Fibroblast of skin of right biceps (primary cell): Measurements from ENCODE around the gene SPATS1.
A peak's percentile ranks its signal among the peaks of the same experiment; 100 is the strongest.

Experiments
- DNase-seq: peaks from one replicate; pipeline ENCODE4 v3.0.0-alpha.2; 2013

SPATS1 gene

DNA sequence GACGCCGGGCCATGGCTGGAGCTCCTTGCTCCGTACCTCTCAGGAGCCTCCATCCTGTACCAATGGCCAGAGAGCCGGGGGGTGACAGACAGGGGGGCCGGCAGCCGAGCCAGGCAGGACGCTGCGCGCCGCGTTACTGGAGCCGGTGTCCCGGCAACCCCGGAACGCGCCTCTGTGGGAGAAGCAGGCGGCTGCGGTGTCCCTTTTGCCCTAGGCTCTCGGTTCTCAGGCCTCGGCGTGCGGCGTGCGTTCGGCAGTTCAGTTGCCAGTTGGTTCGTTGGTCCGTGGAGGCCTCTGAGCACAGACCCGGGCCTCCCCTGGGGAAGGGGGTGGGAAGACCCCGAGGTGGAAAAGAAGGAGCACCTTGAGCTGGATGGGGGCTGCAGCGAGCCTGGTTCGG, at the start of gene SPATS1:
SPATS1 (plus strand) TSS at position 162 of the 400 bp plus-strand sequence. CDS start 446 bp downstream, outside the sequence.
- no peak for DNase-seq

- no peak for DNase-seq
Measured at GRCh38 chr6:44292661-44293365, 49.6 kb upstream of the SPATS1 start.

DNA sequence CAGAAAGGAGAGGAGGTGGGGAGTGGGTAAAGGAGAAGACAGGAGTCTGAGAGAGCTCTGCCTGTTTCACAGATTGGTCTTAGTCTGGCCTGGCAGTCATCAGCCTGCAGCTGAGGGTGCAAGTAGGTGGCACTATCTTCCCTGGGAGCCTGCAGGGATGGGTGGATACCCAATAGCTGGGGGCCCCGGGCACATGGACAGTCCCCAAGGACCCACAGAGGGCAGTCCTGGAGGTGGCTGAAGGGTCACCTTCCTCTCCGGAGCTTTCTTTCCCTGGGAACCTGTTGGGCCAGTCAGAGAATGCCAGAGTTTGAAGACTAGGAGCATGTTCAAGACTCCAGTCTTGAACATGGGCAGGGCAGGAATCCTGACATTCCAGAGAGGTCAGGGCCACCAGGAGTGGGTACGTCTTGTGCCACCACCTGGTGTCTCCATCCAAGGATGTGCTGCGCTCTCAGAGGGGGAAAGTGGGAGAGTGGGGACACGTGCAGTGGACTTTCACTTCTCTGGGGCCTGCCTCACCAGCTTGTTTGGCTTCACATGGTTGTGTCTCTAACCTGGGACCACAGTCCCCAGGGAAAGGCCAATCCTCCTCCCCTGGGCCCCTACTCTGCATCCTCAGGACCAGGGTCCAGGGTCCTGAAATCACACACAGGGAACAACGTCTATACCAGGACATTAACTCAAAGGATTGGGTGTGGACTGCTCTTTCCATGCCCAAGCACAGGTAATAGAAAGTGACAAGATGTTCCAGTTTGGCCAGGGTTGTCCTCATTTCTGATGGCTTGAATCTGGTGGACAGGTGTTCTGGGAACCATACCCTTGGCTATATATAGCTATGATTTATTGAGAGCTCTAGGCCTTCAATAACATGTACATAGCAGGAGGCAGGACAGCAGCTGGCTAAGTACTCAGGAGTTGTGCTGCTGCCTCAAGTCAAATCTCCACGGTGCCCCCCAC, 47.3 kb upstream of the SPATS1 start:
- DNase-seq: no peak

GRCh38 chr6:44297063-44298038, 45.1 kb upstream of the SPATS1 start:
- DNase-seq: peak; percentile 28

- DNase-seq: no peak
Measured at GRCh38 chr6:44298055-44298803, 44.2 kb upstream of the SPATS1 start.

- DNase-seq: no peak
Measured at GRCh38 chr6:44298864-44299263, 43.6 kb upstream of the SPATS1 start.

GRCh38 chr6:44300292-44300823, 42.1 kb upstream of the SPATS1 start:
- DNase-seq: no peak

- no peak for DNase-seq
Measured at GRCh38 chr6:44301106-44301505, 41.3 kb upstream of the SPATS1 start.

DNA sequence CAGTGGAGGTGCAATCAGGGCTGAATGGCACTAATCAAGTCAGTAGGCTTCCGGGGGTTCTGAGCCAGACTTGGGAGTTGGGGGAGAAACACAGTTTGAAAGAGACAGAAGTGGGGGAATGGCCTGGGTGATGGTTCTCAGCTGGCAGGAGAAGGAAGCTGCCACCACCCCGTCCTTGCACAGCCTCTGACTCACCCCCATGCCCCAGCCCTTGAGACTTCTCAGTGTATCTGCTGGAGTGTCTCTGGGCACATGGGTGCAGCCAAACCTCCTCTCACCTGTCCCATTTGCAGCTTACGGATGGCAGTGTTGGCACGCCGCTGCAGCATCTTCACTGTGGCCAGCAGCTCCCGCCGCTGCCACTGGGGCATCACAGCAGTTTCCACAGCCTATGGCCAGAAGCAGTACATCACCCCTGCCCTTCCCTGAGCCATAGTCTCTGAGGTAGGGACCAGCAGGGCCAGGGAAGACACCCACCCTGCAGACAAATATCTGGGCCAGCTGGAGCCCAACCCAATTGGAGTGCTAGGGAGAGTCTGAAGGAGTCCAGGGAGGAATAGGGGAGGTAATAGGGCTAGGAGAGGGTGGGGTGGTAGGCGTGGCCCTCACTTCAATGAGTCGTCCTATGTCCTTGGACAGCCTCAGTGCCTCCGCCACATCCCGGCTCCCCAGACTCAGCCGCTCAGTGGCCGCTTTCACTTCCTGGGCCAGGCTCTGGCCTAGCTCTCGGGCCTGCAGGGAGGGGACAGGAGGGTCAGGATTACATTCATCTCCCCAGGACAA, 40.5 kb upstream of the SPATS1 start:
- no peak for DNase-seq

DNA sequence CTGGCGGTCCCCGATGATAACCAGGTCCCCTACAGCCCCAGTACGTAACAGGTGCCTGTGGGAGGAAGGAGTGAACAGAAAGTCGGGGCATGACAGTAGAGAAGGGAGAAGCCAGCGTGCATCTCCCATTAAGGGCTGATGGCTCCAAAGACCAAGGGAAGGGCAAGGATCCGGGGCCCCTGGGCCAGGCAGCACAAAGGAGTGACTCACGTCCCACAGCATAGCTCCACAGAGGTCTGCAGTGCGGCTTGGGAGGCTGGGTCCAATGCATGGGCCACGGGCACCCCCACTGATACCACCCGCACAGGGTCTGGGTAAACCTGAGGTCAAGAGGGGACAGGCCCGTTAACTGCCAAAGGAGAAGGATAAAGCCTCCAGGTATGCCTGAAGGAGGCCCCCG, 39.6 kb upstream of the SPATS1 start:
- DNase-seq: no peak

GRCh38 chr6:44303842-44304241, 38.6 kb upstream of the SPATS1 start:
- no peak for DNase-seq

DNA sequence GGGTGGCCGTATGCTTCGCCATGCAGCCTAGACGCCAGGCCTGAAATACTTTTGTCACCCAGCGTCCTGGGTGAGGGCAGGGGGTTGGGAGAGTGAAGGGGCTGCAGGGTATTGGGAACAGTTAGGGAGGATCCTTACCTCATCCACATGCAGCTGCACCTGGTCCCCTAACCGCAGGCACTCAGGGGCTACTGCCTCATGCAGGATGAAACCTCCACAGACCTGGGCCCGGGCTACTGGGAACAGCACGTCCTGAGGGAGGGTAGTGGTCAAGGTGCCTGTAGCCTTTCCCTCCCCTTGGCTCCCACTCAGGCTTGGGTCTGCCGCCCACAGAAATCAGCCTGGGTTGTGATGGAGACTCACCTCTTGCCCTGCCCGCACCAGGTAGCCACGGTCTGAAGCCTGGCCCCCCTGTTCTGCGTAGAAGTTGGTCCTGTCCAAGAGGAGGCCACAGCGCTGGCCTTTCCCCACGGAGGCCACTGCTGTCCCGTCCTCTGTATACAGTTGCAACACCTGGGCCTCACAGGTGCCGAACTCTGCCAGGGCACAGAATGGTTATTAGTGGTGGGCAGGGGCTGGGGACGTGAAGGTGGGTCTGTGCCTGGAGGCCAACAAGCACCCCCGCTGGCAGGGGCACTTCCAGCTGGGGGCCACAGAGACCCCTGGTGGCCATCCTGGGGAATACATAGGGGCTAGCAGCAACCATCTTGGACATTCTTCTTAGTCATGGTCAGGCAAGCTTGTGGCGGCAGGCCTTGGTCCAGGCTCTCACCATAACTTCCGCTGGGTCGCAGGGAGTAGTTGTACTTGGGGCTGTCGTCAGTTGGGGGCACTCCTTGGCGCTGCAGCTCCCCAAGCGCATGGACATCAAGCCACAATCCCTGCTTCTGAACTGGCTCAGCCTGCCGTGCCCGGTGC, 37.9 kb upstream of the SPATS1 start:
- peak; percentile 40 for DNase-seq

DNA sequence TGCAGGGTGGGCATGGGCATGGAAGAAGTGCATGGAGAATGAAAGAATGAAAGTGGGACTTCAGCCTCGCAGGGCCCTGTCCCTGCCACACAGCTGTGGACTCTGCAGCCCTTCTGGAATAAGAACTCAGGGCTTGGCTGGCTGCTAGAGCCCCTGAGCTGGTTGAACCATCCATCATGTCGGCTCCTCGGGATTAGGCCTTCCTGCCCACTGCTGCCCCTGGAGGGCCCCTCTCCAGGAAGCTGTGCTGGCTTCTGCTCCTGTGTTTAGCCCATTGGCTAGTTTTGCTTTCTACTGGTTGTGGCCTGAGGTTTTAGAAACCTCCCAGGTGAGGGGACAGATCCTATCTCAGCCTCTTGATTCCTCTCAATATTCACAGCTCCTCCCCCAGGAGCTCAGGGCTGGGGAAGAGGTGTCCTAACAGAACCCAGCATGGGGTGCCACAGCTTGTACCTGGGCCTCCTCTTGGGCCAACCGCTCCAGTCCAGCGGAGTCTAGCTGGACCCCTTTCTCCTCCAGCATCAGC, 37.2 kb upstream of the SPATS1 start:
- DNase-seq: no peak

DNA sequence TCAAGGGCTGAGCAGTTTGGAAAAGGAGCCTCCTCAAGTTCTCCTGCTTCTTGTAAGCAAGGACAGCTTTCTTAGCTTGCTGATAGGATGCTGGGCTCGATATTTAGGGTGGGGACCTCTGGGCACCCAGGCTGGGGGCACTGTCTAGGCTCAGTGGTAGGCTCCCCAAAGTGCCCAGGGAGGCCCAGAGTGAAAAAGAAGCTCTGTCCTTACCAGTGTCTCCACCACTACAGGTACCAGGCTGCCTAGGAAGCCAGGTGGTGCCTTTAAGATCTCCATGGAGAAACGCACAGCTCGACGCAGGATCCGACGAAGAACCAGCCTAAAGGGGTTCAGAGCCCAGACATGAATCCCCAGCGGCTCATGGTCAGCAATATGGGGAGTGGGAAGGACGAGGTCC, 35.7 kb upstream of the SPATS1 start:
- no peak for DNase-seq

DNA sequence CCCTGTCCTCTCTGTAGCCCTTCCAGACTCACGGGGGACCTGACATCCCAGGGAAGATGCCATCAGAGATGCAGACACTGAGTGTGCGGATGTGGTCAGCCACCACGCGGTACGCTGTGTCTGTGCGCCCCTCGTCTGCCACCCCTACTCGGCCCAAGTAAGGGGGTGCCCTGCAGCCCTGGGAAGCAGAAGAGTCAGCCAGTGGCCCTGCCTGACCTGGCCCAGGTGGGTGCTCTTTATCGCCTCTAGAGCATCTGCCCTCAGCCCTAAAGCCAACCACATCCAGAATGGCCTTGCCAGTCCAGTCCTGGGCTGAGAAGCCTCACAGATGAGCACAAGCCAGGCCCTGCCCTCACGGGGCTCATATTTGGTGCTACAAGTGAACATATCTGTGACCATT, 35.2 kb upstream of the SPATS1 start:
- no peak for DNase-seq

DNA sequence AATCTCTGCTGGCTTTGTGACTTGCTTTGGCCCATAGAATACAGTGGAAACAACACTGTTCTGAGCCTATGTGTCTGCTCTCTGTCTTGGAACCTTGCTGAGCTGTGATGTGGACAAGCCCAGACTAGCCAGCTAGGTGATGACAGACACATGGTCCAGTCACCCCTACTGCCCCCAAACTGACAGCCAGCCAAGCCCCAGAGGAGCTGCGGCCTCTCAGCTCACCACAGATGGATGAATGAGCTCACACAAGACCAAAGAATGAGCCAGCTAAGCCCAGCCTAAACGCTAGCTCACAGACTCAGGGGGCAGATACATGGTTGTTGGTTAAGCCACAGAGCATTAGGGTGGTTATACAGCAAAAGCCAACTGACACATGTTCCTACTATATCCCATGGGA, 33.4 kb upstream of the SPATS1 start:
- peak; percentile 26 for DNase-seq

- no peak for DNase-seq
Measured at GRCh38 chr6:44309631-44310030, 32.8 kb upstream of the SPATS1 start.

DNA sequence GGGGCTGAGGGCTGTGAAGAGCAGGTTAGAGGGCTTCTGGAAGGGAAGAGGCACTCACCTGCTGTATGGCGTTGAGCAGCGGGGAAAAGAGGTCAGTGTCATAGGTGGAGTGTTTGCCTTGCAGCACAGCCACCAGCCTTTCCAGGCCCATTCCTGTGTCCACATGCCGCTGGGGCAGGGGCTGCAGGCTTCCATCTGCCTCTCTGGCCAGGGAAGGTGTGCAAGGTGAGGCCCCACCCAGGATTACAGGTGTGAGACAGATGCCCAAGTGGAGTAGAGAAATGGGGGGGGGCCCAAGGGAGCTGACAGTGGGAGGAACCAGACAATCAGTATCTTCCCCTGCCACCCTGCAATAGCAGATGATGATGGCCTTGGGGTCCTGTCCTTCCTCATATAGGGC, 32.2 kb upstream of the SPATS1 start:
- DNase-seq: no peak

DNA sequence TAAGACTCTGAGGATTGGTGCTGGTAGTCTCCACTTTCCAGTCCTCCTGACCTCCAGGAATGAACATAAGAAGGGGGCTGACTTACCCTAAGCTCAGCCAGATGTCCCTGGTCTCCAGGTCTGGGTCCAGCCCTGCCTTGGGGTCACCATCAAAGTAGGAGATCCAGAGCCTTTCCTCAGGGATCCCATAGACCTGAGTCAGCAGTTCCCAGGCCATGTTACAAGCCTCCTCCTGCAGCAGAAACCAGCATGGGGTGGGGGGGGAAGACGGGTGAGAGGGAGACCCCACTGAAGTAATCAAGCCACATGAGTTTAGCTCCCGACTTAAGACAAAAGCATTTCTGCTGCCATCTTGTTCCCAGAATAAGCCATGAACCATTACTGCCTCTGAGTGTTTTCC, 31.1 kb upstream of the SPATS1 start:
- DNase-seq: no peak

DNA sequence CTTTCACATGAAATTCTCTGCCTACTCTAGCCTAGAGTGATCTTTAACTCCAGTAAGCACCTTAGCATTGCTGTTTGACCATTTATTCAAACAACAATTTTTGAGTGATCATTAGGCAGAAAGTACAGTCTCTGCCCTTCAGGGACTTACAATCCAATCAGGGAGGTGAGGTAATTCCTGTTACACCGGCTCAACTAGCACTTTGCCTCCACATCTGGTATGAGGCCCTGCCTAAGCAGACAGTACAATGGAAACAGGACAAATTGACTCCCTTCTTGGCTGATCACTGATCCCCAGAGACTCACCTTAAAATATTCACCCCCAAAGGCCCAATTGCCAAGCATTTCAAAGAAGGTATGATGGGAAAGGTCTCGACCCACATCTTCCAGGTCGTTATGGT, 30.7 kb upstream of the SPATS1 start:
- no peak for DNase-seq
